Hematopoietic multipotent progenitor cell (in vitro differentiated cells): ENCODE results near the gene TMED1. TPM values are rescaled to one million over a fixed set of nuclear protein-coding genes. Genes with fewer than 3 reads are reported as not detected.
"Not testable (repeated sequence)": the region's sequence is repeated elsewhere in the genome, so short reads cannot be mapped to it uniquely, and the experiment has no call there.

ENCODE experiments used
- DNase-seq, 3 donors: peaks; one replicate each; pipeline ENCODE4 v3.0.0-alpha.2; 2011 to 2015; ENCODE audit warnings: low read depth in 2 of 3, low spot score in 2 of 3
- total RNA-seq: library from RNA; depleted of rRNA; stranded (reverse); fragments of >200 nt; gene quantifications from one replicate; pipeline ENCODE4 v1.2.3, GENCODE V29; 2012

The TMED1 gene
- total RNA-seq: 63.6 TPM

GRCh38 chr19:10835754-10836478, at the start of gene TMED1:
TSS of gene TMED1 (minus strand) at chr19:10836212. CDS start at chr19:10836191, 21 bp downstream.
- peak; percentile 83 to 100 (median 99) for DNase-seq

GRCh38 chr19:10885201-10886169, 49.5 kb upstream of the TMED1 start:
- DNase-seq: no peak

GRCh38 chr19:10884274-10884673, 48.3 kb upstream of the TMED1 start:
- peak in 2 of 3 donors; percentile 23 to 49 for DNase-seq

- DNase-seq: no peak
Observed at GRCh38 chr19:10882108-10882457, 46.1 kb upstream of the TMED1 start.

- DNase-seq: no peak
Observed at GRCh38 chr19:10881403-10882107, 45.5 kb upstream of the TMED1 start.

GRCh38 chr19:10878253-10878652, 42.2 kb upstream of the TMED1 start:
- no peak for DNase-seq

GRCh38 chr19:10877608-10878007, 41.6 kb upstream of the TMED1 start:
- not testable (repeated sequence) for DNase-seq

- DNase-seq: no peak
Observed at GRCh38 chr19:10876459-10877240, 40.6 kb upstream of the TMED1 start.

- no peak for DNase-seq
Observed at GRCh38 chr19:10874024-10874423, 38.0 kb upstream of the TMED1 start.

- no peak for DNase-seq
Observed at GRCh38 chr19:10872546-10873107, 36.6 kb upstream of the TMED1 start.

- DNase-seq: peak in 1 of 3 donors; percentile 32
Observed at GRCh38 chr19:10871711-10872545, 35.9 kb upstream of the TMED1 start.

- DNase-seq: peak; percentile 98
Observed at GRCh38 chr19:10870955-10871603, 35.1 kb upstream of the TMED1 start, which contains the start of gene CARM1. TSS of gene CARM1 (plus strand) at chr19:10871553. CDS start at chr19:10871703, 150 bp downstream.

GRCh38 chr19:10870501-10870954, 34.5 kb upstream of the TMED1 start:
- no peak for DNase-seq

GRCh38 chr19:10869872-10870311, 33.9 kb upstream of the TMED1 start:
- DNase-seq: not testable (repeated sequence)

GRCh38 chr19:10868872-10869547, 33.0 kb upstream of the TMED1 start:
- DNase-seq: no peak

GRCh38 chr19:10866495-10866894, 30.5 kb upstream of the TMED1 start:
- no peak for DNase-seq

- DNase-seq: peak; percentile 59 to 73 (median 65)
Observed at GRCh38 chr19:10864538-10864899, 28.5 kb upstream of the TMED1 start.
